ENCODE data around the gene HHIP. TPM values are rescaled to one million over a fixed set of nuclear protein-coding genes. Genes with fewer than 3 reads are reported as not detected.

The HHIP gene
- total and polyA plus RNA-seq, 3 donors from 2014 or later = 3.5 to 5.3 (median 3.5) TPM

DNA sequence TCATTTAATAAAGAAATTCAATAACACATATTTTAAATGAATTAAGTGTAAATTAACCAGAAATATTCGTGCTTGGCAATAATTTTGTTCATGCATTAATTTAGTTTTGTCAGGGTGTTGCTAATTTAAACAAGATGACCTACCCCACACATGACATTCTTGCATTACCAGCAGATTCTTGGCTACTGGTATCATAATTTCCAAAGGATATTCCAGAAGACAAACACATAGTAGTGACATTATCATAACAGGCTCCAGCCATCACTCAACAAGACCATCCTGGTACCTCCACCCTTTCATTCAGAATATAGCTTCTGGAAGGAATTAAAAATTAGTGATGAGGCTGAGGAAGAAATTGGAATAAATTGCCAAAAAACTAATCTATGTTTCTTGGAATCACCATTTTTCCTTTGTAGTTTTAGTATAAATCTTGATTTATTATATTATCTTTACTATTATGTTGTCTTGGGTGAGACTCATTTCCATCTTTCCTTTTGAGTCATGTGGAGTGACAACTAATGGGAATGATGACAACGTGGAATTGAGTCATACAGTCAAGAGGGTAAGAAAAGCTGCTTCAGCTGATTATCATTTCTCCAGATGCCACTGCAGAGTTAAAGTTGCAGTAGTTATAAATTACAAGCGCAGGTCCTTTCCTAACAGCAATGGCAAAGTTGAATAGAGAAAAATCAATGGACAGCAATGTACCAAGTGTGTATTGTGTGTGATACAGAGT lies 30.9 kb upstream of the HHIP start:
- H3K4me1 ChIP-seq = no peaks in the 10 kb centered on the region
- no peak overlapping the region for H3K4me3 ChIP-seq
- DNase-seq = no peak
- 85% methylated on average over 3 of the region's 3 CpGs for WGBS, 2 donors
- no peaks in the 10 kb centered on the region for H3K27me3 ChIP-seq
- no peaks in the 10 kb centered on the region for H3K36me3 ChIP-seq (ENCODE audit: low read depth, missing control alignments)
- TF ChIP-seq, protein P1, sequence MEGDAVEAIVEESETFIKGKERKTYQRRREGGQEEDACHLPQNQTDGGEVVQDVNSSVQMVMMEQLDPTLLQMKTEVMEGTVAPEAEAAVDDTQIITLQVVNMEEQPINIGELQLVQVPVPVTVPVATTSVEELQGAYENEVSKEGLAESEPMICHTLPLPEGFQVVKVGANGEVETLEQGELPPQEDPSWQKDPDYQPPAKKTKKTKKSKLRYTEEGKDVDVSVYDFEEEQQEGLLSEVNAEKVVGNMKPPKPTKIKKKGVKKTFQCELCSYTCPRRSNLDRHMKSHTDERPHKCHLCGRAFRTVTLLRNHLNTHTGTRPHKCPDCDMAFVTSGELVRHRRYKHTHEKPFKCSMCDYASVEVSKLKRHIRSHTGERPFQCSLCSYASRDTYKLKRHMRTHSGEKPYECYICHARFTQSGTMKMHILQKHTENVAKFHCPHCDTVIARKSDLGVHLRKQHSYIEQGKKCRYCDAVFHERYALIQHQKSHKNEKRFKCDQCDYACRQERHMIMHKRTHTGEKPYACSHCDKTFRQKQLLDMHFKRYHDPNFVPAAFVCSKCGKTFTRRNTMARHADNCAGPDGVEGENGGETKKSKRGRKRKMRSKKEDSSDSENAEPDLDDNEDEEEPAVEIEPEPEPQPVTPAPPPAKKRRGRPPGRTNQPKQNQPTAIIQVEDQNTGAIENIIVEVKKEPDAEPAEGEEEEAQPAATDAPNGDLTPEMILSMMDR (IDR thresholded peaks at IDR 0.05) = no peak
- TF ChIP-seq POLR2A (IDR thresholded peaks at IDR 0.05) = no peak
- no peaks in the 10 kb centered on the region for H3K9me3 ChIP-seq
- no peak overlapping the region for H3K27ac ChIP-seq
- intact Hi-C loops (cut with DNase I; ENCODE audit: low total_unique reads) = no loop called here

DNA sequence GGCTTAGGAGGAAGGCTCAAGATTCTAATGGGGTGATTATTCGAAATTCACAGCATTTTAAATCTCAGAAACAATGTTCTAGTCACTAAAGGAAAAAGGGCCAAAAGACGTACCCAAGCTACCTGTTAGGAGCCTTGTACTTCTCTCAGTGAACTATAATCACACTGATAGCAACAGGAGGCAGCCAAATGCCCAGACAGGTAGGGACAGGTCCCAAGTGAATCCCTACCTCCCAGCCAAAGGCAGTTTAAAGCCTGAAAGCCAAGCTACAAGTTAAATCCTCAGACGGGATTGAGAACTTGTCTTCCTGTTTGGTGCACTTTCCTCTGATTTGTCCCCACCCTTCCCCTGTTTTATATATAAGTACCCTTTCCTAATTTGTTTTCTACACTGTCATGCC lies 24.3 kb upstream of the HHIP start:
- Histone ChIP-seq H3K4me1 (no peaks in the 10 kb centered on the region), H3K27me3 (no peaks in the 10 kb centered on the region), H3K9me3 (no peaks in the 10 kb centered on the region), H3K27ac (no peak overlapping the region), H3K4me3 (no peak overlapping the region), H3K36me3 (ENCODE audit: low read depth, missing control alignments) (no peaks in the 10 kb centered on the region)
- intact Hi-C loops (cut with DNase I; ENCODE audit: low total_unique reads) = no loop called here
- 43 to 55% methylated on average over 3 of the region's 3 CpGs for WGBS, 2 donors
- DNase-seq = no peak
- TF ChIP-seq POLR2A (IDR thresholded peaks at IDR 0.05) = no peak
- TF ChIP-seq, protein P1 (IDR thresholded peaks at IDR 0.05) = no peak

DNA sequence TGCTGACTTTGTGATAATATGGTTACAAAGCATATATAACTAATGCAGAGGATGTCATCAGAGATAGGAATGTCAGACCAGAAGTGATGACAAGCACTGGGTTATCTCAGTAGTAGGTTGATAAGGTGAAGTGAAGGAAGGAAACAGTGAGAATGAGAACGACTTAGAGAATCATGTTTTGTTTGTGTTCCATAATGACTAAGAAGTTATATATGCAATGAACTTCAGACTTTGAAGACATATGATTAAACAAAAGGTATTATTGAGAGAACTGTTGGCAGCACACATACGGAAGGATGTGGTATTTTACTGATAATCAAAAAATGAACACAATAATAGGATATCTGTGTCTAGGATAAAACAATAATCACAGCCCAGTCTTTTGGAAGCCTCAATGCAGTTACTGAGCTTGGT lies 18.3 kb upstream of the HHIP start:
- no peak overlapping the region for H3K27ac ChIP-seq
- H3K27me3 ChIP-seq = no peaks in the 10 kb centered on the region
- H3K4me3 ChIP-seq = no peak overlapping the region
- intact Hi-C loops (cut with DNase I; ENCODE audit: low total_unique reads) = no loop called here
- TF ChIP-seq POLR2A (IDR thresholded peaks at IDR 0.05) = no peak
- TF ChIP-seq, protein P1 (IDR thresholded peaks at IDR 0.05) = no peak
- no peaks in the 10 kb centered on the region for H3K36me3 ChIP-seq (ENCODE audit: low read depth, missing control alignments)
- 53 to 60% methylated on average over 2 of the region's 2 CpGs for WGBS, 2 donors
- no peaks in the 10 kb centered on the region for H3K9me3 ChIP-seq
- H3K4me1 ChIP-seq = no peaks in the 10 kb centered on the region
- no peak for DNase-seq

DNA sequence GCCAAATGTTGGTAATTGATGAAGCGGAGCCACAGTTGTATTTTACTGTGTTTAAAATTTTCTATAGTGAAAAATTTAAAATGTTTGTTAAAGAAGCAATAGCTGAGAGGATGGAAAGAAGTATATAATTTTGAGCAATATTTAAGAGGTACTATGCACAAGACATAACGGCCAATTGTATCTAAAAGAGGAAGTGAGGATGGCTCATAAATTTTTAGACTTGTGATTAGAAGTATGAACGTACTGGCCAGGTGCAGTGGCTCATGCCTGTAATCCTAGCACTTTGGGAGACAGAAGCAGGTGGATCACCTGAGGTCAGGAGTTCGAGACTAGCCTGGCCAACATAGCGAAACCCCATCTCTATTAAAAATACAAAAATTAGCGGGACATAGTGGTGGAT lies 12.7 kb upstream of the HHIP start:
- no peak for DNase-seq
- WGBS, 2 donors = 86 to 93% methylated on average over 6 of the region's 6 CpGs
- intact Hi-C loops (cut with DNase I; ENCODE audit: low total_unique reads) = no loop called here
- Histone ChIP-seq H3K36me3 (ENCODE audit: low read depth, missing control alignments) (no peaks in the 10 kb centered on the region), H3K4me1 (no peaks in the 10 kb centered on the region), H3K9me3 (no peaks in the 10 kb centered on the region), H3K27me3 (no peaks in the 10 kb centered on the region), H3K4me3 (no peak overlapping the region), H3K27ac (no peak overlapping the region)
- TF ChIP-seq, protein P1 (IDR thresholded peaks at IDR 0.05) = no peak
- TF ChIP-seq POLR2A (IDR thresholded peaks at IDR 0.05) = no peak
